Measurements from ENCODE around the gene CALU. TPM values are rescaled to one million over a fixed set of nuclear protein-coding genes. Genes with fewer than 3 reads are reported as not detected.

The CALU gene
- total RNA-seq, 2 experiments from 2014 or later, result 34.3 to 36.3 TPM

DNA sequence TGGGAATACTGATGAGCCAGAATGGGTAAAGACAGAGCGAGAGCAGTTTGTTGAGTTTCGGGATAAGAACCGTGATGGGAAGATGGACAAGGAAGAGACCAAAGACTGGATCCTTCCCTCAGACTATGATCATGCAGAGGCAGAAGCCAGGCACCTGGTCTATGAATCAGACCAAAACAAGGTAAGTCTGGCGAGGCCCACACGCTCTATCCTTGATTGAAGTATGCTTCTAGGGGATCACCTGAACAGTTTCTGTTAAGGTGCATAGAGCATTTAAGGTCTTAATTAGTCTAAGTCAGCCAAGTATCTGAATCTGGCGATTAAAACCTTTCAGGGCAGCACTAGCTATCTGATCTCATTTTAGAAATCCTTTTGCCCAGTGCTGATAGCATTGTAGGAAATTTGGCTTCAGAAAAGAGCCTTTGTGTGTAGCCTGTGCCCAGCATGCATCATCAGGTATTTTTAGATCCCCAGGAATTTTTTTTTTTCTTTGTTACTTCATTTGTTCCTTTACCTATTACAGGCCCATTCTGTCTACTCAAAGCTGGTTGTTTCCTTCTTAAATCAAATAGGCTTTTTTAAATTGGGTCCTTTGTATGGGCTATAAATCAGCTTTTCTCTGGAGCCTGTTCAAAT is 28.4 kb downstream of the CALU start:
- no peaks in the 10 kb centered on the region for H3K27me3 Mint-ChIP-seq
- H3K4me1 Mint-ChIP-seq, result no peaks in the 10 kb centered on the region
- no peak for DNase-seq
- CTCF ChIA-PET, result no interaction called here
- H3K36me3 Mint-ChIP-seq (ENCODE audit: low read depth), result peaks cover 53% of the 10 kb centered on the region
- POLR2A ChIA-PET, result interaction anchor here (2.1 kb wide), 1 partner anchor 28 kb away, joined by 7 read pairs; the partner anchor contains the start of gene CALU
- no peak overlapping the region for H3K4me3 Mint-ChIP-seq
- no peaks in the 10 kb centered on the region for H3K9me3 Mint-ChIP-seq
- no peak overlapping the region for H3K27ac Mint-ChIP-seq

DNA sequence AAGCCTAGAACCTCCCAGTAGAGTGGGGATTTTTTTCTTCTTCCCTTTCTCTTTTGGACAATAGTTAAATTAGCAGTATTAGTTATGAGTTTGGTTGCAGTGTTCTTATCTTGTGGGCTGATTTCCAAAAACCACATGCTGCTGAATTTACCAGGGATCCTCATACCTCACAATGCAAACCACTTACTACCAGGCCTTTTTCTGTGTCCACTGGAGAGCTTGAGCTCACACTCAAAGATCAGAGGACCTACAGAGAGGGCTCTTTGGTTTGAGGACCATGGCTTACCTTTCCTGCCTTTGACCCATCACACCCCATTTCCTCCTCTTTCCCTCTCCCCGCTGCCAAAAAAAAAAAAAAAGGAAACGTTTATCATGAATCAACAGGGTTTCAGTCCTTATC is 31.1 kb downstream of the CALU start:
- no peaks in the 10 kb centered on the region for H3K4me1 Mint-ChIP-seq
- no peak for DNase-seq
- ChIA-PET CTCF (interaction anchor here (0.6 to 0.7 kb wide), 2 partner anchors 30 to 73 kb away, joined by 3 read pairs; no protein-coding TSS in a partner anchor), POLR2A (no interaction called here)
- peaks cover 71% of the 10 kb centered on the region for H3K36me3 Mint-ChIP-seq (ENCODE audit: low read depth)
- H3K9me3 Mint-ChIP-seq, result no peaks in the 10 kb centered on the region
- H3K4me3 Mint-ChIP-seq, result no peak overlapping the region
- H3K27ac Mint-ChIP-seq, result no peak overlapping the region
- no peaks in the 10 kb centered on the region for H3K27me3 Mint-ChIP-seq

DNA sequence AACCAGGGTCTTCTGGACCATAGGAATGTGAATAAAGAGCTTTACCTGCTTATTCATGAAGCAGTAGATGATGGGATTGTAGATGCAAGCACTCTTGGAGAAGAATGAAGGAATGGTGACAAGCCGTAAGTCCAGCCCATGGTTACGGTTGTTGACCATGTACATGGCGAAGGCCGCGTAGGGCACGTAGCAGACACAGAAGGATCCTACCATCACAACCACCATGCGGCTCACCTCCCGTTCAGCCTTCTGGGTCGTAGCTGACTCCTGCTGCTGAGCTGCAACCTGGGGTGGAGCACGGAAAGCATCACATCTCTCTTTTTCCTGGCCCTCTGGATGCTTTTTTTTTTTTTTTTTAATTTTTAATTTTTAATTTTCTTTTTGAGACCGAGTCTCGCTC is 34.4 kb downstream of the CALU start:
- Mint-ChIP-seq H3K4me3 (no peak overlapping the region), H3K9me3 (peaks cover 19% of the 10 kb centered on the region), H3K27ac (no peak overlapping the region), H3K27me3 (peaks cover 8% of the 10 kb centered on the region), H3K36me3 (ENCODE audit: low read depth) (peaks cover 76% of the 10 kb centered on the region), H3K4me1 (peaks cover 6% of the 10 kb centered on the region)
- CTCF ChIA-PET, result interaction anchor here (0.7 kb wide), 1 partner anchor 592 kb away, joined by 3 read pairs; no protein-coding TSS in a partner anchor
- POLR2A ChIA-PET, result no interaction called here
- no peak for DNase-seq

DNA sequence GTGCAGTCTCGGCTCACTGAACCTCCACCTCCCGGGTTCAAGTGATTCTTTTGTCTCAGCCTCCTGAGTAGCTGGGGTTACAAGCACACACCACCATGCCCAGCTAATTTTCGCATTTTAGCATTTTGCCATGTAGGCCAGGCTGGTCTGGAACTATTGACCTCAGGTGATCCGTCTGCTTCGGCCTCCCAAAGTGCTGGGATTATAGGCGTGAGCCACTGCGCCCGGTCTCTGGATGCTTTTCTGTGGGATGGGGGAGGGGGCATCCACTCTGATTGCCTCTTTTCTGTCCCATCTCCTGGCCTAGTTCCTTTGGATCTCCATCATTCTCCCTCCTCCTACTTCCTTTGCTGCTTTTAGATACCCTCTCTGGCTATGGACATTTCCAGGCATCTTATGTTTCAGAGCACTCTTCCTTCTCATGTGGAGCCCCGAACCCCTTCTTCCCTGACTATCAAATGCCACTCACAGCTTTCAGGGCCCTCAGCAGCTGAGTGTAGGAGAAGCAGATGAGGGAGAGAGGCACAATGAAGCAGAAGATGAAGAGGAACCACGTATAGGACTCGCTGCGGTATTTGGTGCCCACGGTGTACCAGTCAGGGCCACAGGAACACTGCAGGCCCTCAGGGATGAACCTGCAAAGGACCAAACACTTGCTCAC is 35.0 kb downstream of the CALU start:
- ChIA-PET POLR2A (no interaction called here), CTCF (interaction anchor here (0.7 kb wide), 1 partner anchor 593 kb away, joined by 3 read pairs; no protein-coding TSS in a partner anchor)
- DNase-seq, result no peak
- Mint-ChIP-seq H3K27ac (no peak overlapping the region), H3K4me3 (no peak overlapping the region), H3K9me3 (peaks cover 21% of the 10 kb centered on the region), H3K36me3 (ENCODE audit: low read depth) (peaks cover 72% of the 10 kb centered on the region), H3K27me3 (peaks cover 8% of the 10 kb centered on the region), H3K4me1 (peaks cover 6% of the 10 kb centered on the region)

DNA sequence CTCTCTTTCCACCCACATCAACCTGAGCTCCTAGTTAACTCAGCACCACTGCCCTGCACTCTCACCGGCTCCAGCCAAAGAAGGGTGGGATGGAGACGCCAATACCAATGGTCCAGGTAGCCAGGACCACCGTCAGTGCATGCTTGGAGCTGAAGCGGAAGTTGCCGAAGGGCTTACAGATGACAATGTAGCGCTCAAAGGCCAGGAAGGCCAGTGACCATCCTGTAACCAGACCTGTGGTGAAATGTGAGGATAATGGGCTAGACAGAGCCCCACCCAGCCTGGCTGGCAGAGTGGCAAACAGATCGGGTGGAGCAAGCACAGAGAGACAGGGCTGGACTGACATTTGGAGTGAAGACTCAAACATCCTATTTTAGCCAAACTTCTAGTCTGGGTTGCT is 35.8 kb downstream of the CALU start:
- CTCF ChIA-PET, result no interaction called here
- Mint-ChIP-seq H3K9me3 (peaks cover 21% of the 10 kb centered on the region), H3K4me3 (no peak overlapping the region), H3K36me3 (ENCODE audit: low read depth) (peaks cover 64% of the 10 kb centered on the region), H3K4me1 (peaks cover 6% of the 10 kb centered on the region), H3K27ac (no peak overlapping the region), H3K27me3 (peaks cover 8% of the 10 kb centered on the region)
- DNase-seq, result no peak
- POLR2A ChIA-PET, result no interaction called here

DNA sequence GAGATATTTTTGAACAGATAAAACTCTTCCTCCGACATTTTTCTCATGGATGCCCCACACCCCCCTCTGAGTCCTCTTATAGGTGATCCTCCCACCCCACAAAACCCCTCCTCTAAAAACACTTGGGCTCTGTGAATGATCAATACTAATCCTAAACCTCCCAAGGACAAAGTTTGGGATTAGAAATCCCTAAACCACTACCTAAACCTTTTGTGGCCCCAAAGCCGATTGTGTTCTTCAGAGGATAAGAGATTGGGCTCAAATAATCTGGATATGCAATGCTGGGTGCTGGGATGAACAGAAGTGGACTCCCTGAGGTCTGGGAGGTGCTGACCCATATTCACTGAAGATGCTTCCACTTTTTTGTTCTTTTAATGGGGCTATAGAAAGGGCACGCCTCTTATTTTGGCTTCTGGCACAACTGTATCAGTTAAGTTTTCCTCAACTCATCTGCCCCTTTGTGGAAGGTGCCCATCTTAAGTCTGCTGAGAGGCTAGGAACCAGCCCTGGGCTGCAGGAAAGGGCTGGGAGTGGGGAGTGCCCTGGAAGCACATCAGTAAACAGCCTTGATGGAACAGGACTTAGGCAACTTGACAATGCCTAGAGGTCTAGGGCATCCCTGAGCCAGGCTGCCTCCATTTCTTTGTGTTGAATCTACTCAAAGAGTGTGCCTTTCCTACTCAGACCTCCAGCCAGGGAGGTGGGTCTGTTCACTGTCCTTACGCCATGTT is 36.8 kb downstream of the CALU start, which contains the start of gene OPN1SW:
Gene OPN1SW (minus strand): TSS at position 51 of the 731 bp plus-strand sequence. CDS start 13 bp downstream, at position 38.
- POLR2A ChIA-PET, result no interaction called here
- peaks cover 8% of the 10 kb centered on the region for H3K27me3 Mint-ChIP-seq
- H3K4me1 Mint-ChIP-seq, result peaks cover 6% of the 10 kb centered on the region
- peaks cover 57% of the 10 kb centered on the region for H3K36me3 Mint-ChIP-seq (ENCODE audit: low read depth)
- DNase-seq, result no peak
- no peak within 1 kb of the TSS for H3K4me3 Mint-ChIP-seq
- H3K27ac Mint-ChIP-seq, result no peak within 1 kb of the TSS
- H3K9me3 Mint-ChIP-seq, result peaks cover 21% of the 10 kb centered on the region
- CTCF ChIA-PET, result no interaction called here

DNA sequence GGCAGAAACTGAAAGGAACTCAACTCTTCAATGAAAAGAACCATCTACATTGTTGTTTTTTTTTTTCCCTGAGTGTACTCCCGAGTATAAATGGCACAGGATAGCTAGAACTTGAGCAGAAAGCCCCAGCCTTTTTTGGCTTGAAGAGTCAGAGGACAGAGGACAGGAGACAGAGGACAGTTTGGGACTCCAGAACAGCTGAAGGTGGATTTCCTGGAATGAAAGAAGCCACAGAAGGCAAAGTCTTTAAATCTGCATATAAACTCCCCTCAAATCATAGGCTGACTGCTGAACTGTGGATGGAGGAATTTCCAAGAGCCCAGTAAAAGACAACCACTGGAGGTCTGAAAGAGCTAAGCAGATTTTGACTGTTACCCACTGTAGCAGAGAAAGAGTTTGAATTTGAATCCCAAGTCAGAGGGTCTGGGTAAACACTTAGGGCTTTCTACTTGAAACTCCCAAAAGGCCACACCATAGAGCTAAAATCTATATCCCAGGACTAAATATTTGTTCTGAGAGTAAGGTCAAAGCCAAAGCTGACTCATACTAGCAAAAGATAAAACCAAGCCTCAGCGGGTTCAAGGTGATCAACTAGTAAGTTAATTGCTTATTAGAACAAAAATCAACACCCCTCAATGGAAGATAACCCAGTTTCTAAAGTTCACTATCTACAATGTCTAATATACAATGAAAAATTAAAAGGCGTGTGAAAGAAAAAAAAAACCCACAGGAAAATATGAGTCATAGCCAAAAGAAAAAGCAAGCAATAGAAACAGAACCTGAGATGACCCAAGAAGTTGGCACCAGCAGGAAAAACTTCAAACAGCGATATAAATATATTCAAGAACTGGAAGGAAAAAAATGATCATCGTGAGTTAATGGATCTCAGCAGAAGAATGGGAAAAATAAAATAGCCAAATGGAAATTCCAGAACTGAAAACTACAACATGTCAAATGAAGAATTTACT is 38.3 kb downstream of the CALU start:
- H3K27ac Mint-ChIP-seq, result no peak overlapping the region
- peaks cover 42% of the 10 kb centered on the region for H3K36me3 Mint-ChIP-seq (ENCODE audit: low read depth)
- H3K9me3 Mint-ChIP-seq, result peaks cover 21% of the 10 kb centered on the region
- no peak overlapping the region for H3K4me3 Mint-ChIP-seq
- POLR2A ChIA-PET, result no interaction called here
- peaks cover 8% of the 10 kb centered on the region for H3K27me3 Mint-ChIP-seq
- H3K4me1 Mint-ChIP-seq, result peaks cover 6% of the 10 kb centered on the region
- no peak for DNase-seq
- CTCF ChIA-PET, result no interaction called here

DNA sequence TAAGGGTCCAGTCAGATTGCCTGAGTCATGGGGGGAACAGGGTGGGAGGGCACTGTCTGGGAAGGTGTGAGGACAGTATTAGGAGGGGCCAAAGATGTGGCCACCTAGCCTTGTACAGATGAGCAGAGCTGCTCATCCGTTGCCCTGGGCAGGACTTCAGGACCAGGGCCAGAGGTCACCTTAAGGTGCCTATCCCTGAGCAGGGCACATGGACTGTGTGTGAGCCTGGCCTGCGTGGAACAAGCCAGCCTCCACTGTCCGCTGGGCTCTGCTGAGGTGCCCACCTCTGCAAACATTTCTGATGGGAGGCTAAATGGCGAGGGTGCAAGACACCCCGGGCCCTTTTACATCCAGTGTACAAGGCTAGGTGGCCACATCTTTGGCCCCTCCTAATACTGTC is 39.8 kb downstream of the CALU start:
- no peak overlapping the region for H3K4me3 Mint-ChIP-seq
- POLR2A ChIA-PET, result no interaction called here
- H3K4me1 Mint-ChIP-seq, result peaks cover 6% of the 10 kb centered on the region
- peaks cover 30% of the 10 kb centered on the region for H3K36me3 Mint-ChIP-seq (ENCODE audit: low read depth)
- CTCF ChIA-PET, result no interaction called here
- peaks cover 11% of the 10 kb centered on the region for H3K27me3 Mint-ChIP-seq
- DNase-seq, result no peak
- H3K9me3 Mint-ChIP-seq, result peaks cover 21% of the 10 kb centered on the region
- H3K27ac Mint-ChIP-seq, result no peak overlapping the region

DNA sequence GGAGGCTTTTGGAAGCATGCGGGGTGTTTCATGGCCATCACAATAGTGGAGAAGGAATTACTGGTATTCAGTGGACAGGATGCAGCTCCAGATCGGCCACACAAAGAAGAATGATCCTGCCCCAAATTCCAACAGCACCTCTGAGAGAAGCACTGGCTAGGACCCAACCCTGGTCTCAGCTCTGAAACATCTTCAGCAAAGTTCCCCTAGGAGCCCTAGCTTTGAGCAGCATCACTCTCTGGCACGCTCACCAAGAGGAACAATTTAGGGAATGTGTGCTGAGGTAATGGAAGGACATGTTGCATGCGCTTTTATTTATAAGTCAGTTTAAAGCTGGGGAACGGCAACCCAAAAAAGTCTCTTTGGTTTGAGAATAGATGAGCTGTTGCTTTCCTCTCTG is 42.0 kb downstream of the CALU start:
- H3K27me3 Mint-ChIP-seq, result peaks cover 20% of the 10 kb centered on the region
- H3K27ac Mint-ChIP-seq, result no peak overlapping the region
- H3K9me3 Mint-ChIP-seq, result peaks cover 21% of the 10 kb centered on the region
- no peak overlapping the region for H3K4me3 Mint-ChIP-seq
- peaks cover 14% of the 10 kb centered on the region for H3K36me3 Mint-ChIP-seq (ENCODE audit: low read depth)
- H3K4me1 Mint-ChIP-seq, result peaks cover 6% of the 10 kb centered on the region
- POLR2A ChIA-PET, result no interaction called here
- CTCF ChIA-PET, result no interaction called here
- no peak for DNase-seq

DNA sequence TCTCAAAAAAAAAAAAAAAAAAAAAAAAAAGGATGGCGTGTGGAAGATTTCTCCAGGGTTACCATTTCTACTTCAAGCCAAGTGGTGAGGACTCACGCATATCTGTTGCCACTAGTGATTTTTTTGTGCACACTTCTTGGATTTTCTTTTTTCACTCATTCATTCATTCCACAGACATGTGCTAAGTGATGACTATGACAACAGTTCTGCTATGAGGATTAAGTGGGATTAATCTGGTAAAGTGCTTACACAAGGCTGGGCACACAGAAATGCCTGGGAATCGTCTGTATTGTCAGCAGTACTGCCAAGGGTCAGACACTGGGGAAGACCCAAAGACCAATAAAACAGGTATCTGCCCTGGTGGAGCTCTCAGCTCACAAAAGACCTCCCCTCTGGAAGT is 42.7 kb downstream of the CALU start:
- ChIA-PET CTCF (no interaction called here), POLR2A (interaction anchor here (0.6 kb wide), 1 partner anchor 271 kb away, joined by 3 read pairs; no protein-coding TSS in a partner anchor)
- H3K27ac Mint-ChIP-seq, result no peak overlapping the region
- H3K36me3 Mint-ChIP-seq (ENCODE audit: low read depth), result peaks cover 12% of the 10 kb centered on the region
- H3K4me3 Mint-ChIP-seq, result no peak overlapping the region
- H3K9me3 Mint-ChIP-seq, result peaks cover 18% of the 10 kb centered on the region
- peaks cover 6% of the 10 kb centered on the region for H3K4me1 Mint-ChIP-seq
- H3K27me3 Mint-ChIP-seq, result peaks cover 21% of the 10 kb centered on the region
- DNase-seq, result no peak

DNA sequence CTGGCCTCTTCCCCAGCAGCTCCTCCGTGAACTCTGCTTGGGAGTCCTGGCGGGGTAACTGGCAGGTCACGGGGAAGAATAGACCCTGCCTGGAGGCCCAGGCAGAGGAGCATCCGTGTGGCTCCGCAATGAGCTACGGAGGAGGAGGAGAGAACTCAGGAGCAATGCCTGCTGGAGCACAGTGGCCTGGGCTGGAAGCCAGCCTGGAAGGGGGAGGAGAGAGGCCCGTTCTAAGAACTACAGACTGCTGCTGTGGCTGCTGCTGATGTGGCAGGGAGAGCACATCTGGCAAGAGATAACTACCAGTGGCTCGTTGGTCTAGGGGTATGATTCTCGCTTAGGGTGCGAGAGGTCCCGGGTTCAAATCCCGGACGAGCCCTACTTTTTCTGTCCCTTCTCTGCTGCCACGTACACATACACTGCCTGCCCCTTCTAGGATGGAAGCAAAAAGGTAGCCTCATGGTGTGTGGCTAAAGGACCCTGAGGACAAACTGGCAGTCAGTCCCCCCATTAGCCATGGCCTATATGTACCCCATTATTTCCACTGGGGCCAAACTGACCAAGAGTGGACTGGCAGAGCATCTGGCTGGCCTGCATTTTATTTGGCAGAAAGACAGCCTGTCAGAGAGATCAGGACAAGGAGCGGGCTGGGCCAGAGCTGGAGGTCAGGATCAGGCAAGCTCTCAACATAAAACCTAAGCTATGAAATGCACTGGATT is 44.1 kb downstream of the CALU start:
- H3K36me3 Mint-ChIP-seq (ENCODE audit: low read depth), result no peaks in the 10 kb centered on the region
- H3K4me3 Mint-ChIP-seq, result no peak overlapping the region
- CTCF ChIA-PET, result no interaction called here
- no peak overlapping the region for H3K27ac Mint-ChIP-seq
- peaks cover 22% of the 10 kb centered on the region for H3K27me3 Mint-ChIP-seq
- DNase-seq, result no peak
- POLR2A ChIA-PET, result no interaction called here
- H3K9me3 Mint-ChIP-seq, result peaks cover 4% of the 10 kb centered on the region
- no peaks in the 10 kb centered on the region for H3K4me1 Mint-ChIP-seq

DNA sequence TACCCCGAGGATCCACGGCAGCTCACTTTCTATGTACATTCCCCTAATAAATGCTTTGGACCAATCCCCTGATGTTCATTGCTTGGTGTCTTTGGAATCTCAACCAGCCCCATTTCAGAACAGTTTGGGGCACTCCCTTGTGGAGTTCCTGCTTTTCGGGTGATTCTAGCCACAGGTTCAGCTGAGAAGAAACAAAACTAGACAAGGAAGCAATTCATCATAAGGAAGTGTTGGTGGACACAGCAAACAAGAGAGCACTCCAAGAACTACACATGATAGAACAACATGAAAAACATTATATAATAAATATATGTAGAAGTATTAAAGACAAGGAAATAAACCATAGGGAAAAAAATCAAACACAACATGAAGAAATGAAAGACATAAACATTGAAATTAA is 46.6 kb downstream of the CALU start:
- POLR2A ChIA-PET, result interaction anchor here (1.6 kb wide), 1 partner anchor 46 kb away, joined by 3 read pairs; no protein-coding TSS in a partner anchor
- no peak for DNase-seq
- CTCF ChIA-PET, result interaction anchor here (0.9 kb wide), 1 partner anchor 306 kb away, joined by 3 read pairs; no protein-coding TSS in a partner anchor
- no peaks in the 10 kb centered on the region for H3K36me3 Mint-ChIP-seq (ENCODE audit: low read depth)
- H3K27ac Mint-ChIP-seq, result no peak overlapping the region
- no peak overlapping the region for H3K4me3 Mint-ChIP-seq
- H3K9me3 Mint-ChIP-seq, result no peaks in the 10 kb centered on the region
- peaks cover 6% of the 10 kb centered on the region for H3K4me1 Mint-ChIP-seq
- H3K27me3 Mint-ChIP-seq, result peaks cover 42% of the 10 kb centered on the region
